ENCODE measurements around the gene PPME1.

DNA sequence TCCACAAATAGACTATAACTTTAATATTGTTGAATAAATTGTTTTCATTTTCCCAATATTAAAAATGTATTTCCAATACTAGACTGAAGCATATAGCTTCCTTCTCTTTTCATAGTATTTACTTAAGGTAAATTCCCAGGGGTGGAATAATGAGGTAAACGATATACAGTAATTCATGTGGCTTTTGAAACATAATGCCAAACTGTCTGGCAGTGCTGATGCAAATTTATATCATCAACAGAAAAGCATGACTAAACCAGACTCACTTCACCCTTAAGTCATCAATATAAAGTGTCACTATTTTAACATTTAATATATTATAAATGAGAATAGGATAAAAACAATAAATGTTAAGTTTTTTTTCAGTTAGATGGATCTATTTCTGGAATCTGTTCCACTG is 13.9 kb upstream of the PPME1 start:
- TF ChIP-seq, protein P1, sequence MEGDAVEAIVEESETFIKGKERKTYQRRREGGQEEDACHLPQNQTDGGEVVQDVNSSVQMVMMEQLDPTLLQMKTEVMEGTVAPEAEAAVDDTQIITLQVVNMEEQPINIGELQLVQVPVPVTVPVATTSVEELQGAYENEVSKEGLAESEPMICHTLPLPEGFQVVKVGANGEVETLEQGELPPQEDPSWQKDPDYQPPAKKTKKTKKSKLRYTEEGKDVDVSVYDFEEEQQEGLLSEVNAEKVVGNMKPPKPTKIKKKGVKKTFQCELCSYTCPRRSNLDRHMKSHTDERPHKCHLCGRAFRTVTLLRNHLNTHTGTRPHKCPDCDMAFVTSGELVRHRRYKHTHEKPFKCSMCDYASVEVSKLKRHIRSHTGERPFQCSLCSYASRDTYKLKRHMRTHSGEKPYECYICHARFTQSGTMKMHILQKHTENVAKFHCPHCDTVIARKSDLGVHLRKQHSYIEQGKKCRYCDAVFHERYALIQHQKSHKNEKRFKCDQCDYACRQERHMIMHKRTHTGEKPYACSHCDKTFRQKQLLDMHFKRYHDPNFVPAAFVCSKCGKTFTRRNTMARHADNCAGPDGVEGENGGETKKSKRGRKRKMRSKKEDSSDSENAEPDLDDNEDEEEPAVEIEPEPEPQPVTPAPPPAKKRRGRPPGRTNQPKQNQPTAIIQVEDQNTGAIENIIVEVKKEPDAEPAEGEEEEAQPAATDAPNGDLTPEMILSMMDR (conservative IDR thresholded peaks at IDR 0.05; ENCODE audit: low read depth, low read length), result no peak
- TF ChIP-seq MAFK (IDR thresholded peaks at IDR 0.05; ENCODE audit: low read depth, low read length) (no peak), RFX5 (IDR thresholded peaks at IDR 0.05; ENCODE audit: low read depth, low read length) (no peak), POLR2A (IDR thresholded peaks at IDR 0.05; ENCODE audit: low read depth, low read length) (no peak), MXI1 (IDR thresholded peaks at IDR 0.05; ENCODE audit: borderline replicate concordance, low read depth, low read length) (no peak), RAD21 (IDR thresholded peaks at IDR 0.05; ENCODE audit: low read length) (no peak), MAZ (IDR thresholded peaks at IDR 0.05; ENCODE audit: borderline replicate concordance, low read depth, low read length) (no peak), RCOR1 (IDR thresholded peaks at IDR 0.05; ENCODE audit: insufficient replicate concordance, low read length) (no peak), FOS (IDR thresholded peaks at IDR 0.05; ENCODE audit: low read depth, low read length) (no peak), CEBPB (IDR thresholded peaks at IDR 0.05; ENCODE audit: low read depth, low read length) (peak; percentile 24; the same call in 1 of the 2 replicates), BHLHE40 (IDR thresholded peaks at IDR 0.05; ENCODE audit: low read depth, low read length) (no peak), NFE2L2 (IDR thresholded peaks at IDR 0.05; ENCODE audit: low read depth, low read length) (no peak)
- TF ChIP-seq, protein P2, sequence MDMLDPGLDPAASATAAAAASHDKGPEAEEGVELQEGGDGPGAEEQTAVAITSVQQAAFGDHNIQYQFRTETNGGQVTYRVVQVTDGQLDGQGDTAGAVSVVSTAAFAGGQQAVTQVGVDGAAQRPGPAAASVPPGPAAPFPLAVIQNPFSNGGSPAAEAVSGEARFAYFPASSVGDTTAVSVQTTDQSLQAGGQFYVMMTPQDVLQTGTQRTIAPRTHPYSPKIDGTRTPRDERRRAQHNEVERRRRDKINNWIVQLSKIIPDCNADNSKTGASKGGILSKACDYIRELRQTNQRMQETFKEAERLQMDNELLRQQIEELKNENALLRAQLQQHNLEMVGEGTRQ (IDR thresholded peaks at IDR 0.05; ENCODE audit: low read depth, low read length), result no peak
